ENCODE results near the gene TUBA1B.

GRCh38 chr12:49098035-49098451 is 33.2 kb downstream of the TUBA1B start:
- peak; percentile 87 for TF ChIP-seq CTCF (conservative IDR thresholded peaks at IDR 0.05; ENCODE audit: low read length)
- no peak for TF ChIP-seq EZH2phosphoT487 (IDR thresholded peaks at IDR 0.05; ENCODE audit: borderline replicate concordance, low read depth, low read length)
